ENCODE measurements around the gene LAMA3.

DNA sequence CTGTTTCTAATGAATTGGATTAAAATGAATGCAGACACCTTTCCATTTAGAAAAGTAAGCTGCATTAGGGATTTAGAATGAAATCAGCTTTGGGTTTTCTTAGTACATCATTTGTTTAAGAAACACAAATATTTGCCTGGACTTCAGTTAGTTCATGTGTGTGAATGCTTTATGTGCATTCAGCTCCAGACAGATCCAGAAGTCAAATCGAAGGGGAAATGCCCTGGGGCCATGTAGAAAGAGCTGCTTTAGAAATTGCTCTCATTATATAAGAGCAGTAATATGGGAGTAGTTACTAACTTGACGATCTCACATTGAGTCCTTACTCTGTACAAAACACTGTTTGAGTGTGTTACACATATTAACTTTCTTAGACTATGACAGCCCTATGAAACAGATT lies 237.3 kb downstream of the LAMA3 start:
- TF ChIP-seq, protein P1, sequence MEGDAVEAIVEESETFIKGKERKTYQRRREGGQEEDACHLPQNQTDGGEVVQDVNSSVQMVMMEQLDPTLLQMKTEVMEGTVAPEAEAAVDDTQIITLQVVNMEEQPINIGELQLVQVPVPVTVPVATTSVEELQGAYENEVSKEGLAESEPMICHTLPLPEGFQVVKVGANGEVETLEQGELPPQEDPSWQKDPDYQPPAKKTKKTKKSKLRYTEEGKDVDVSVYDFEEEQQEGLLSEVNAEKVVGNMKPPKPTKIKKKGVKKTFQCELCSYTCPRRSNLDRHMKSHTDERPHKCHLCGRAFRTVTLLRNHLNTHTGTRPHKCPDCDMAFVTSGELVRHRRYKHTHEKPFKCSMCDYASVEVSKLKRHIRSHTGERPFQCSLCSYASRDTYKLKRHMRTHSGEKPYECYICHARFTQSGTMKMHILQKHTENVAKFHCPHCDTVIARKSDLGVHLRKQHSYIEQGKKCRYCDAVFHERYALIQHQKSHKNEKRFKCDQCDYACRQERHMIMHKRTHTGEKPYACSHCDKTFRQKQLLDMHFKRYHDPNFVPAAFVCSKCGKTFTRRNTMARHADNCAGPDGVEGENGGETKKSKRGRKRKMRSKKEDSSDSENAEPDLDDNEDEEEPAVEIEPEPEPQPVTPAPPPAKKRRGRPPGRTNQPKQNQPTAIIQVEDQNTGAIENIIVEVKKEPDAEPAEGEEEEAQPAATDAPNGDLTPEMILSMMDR (IDR thresholded peaks at IDR 0.05): no peak
- TF ChIP-seq POLR2A (IDR thresholded peaks at IDR 0.05) (no peak), EP300 (IDR thresholded peaks at IDR 0.05) (no peak)

All from tibial nerve (tissue), 4 donors.